Measurements from ENCODE around the gene STX4.

GRCh38 chr16:31079342-31079944 is 46.1 kb downstream of the STX4 start:
- TF ChIP-seq, protein P1, sequence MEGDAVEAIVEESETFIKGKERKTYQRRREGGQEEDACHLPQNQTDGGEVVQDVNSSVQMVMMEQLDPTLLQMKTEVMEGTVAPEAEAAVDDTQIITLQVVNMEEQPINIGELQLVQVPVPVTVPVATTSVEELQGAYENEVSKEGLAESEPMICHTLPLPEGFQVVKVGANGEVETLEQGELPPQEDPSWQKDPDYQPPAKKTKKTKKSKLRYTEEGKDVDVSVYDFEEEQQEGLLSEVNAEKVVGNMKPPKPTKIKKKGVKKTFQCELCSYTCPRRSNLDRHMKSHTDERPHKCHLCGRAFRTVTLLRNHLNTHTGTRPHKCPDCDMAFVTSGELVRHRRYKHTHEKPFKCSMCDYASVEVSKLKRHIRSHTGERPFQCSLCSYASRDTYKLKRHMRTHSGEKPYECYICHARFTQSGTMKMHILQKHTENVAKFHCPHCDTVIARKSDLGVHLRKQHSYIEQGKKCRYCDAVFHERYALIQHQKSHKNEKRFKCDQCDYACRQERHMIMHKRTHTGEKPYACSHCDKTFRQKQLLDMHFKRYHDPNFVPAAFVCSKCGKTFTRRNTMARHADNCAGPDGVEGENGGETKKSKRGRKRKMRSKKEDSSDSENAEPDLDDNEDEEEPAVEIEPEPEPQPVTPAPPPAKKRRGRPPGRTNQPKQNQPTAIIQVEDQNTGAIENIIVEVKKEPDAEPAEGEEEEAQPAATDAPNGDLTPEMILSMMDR (IDR thresholded peaks at IDR 0.05) = no peak
- TF ChIP-seq POLR2A (IDR thresholded peaks at IDR 0.05) = no peak
